Measurements from ENCODE around the gene TAGLN3. TPM values are rescaled to one million over a fixed set of nuclear protein-coding genes. Genes with fewer than 3 reads are reported as not detected.
A peak's percentile ranks its signal among the peaks of the same experiment; 100 is the strongest.

TAGLN3 gene
- total and polyA plus RNA-seq, 2 experiments from 2014 or later: 0.61 TPM; not detected in 1

GRCh38 chr3:111984636-111985298 lies 14.0 kb upstream of the TAGLN3 start:
- Histone ChIP-seq H2AFZ (no peak overlapping the region), H3K36me3 (ENCODE audit: low read depth) (0 out of 2 replicates have a peak, but pooled peaks cover 6% of the 10 kb centered on the region), H3K27ac (no peak overlapping the region), H3K9ac (no peak overlapping the region), H3K9me2 (ENCODE audit: insufficient read depth) (no peaks in the 10 kb centered on the region), H3K27me3 (replicated peaks; ENCODE audit: insufficient read depth) (no peaks in the 10 kb centered on the region), H3K4me2 (ENCODE audit: unreplicated experiment) (no peak overlapping the region), H4K20me1 (ENCODE audit: insufficient read depth) (no peaks in the 10 kb centered on the region), H3F3A (ENCODE audit: insufficient read depth) (peaks cover 11% of the 10 kb centered on the region; the same call in 1 of the 2 replicates), H3K9me3 (ENCODE audit: low read depth) (no peaks in the 10 kb centered on the region), H3K4me1 (ENCODE audit: insufficient read depth) (peaks cover 24% of the 10 kb centered on the region; the same call in 1 of the 2 replicates), H3K4me3 (no peak overlapping the region), H3K79me2 (ENCODE audit: insufficient read depth) (peaks cover 45% of the 10 kb centered on the region)
- in situ Hi-C loops (cut with MboI): no loop called here
- no peak for DNase-seq
- 65 to 83% methylated on average over 2 of the region's 2 CpGs for WGBS, 2 experiments (ENCODE audit: low coverage in 1 of 2, low lambda C conversion rate in 2 of 2, missing lambda C conversion rate in 2 of 2)
- TF ChIP-seq EZH2 (IDR thresholded peaks at IDR 0.05; ENCODE audit: insufficient read depth, poor library complexity, severe bottlenecking) (no peak), EZH2phosphoT487 (IDR thresholded peaks at IDR 0.05; ENCODE audit: insufficient read depth, low read depth) (no peak)

- in situ Hi-C loops (cut with MboI): no loop called here
- Histone ChIP-seq H3K27ac (no peak overlapping the region), H3K9ac (no peak overlapping the region), H3K27me3 (replicated peaks; ENCODE audit: insufficient read depth) (no peaks in the 10 kb centered on the region), H3K4me1 (ENCODE audit: insufficient read depth) (peaks cover 11% of the 10 kb centered on the region; the same call in 1 of the 2 replicates), H3F3A (ENCODE audit: insufficient read depth) (peaks cover 11% of the 10 kb centered on the region; the same call in 1 of the 2 replicates), H3K9me3 (ENCODE audit: low read depth) (no peaks in the 10 kb centered on the region), H3K79me2 (ENCODE audit: insufficient read depth) (peaks cover 28% of the 10 kb centered on the region), H4K20me1 (ENCODE audit: insufficient read depth) (no peaks in the 10 kb centered on the region), H3K4me3 (no peak overlapping the region), H3K9me2 (ENCODE audit: insufficient read depth) (no peaks in the 10 kb centered on the region), H3K4me2 (ENCODE audit: unreplicated experiment) (no peak overlapping the region), H3K36me3 (ENCODE audit: low read depth) (peaks cover 16% of the 10 kb centered on the region; the same call in 1 of the 2 replicates), H2AFZ (no peak overlapping the region)
- DNase-seq: no peak
- TF ChIP-seq EZH2 (IDR thresholded peaks at IDR 0.05; ENCODE audit: insufficient read depth, poor library complexity, severe bottlenecking) (no peak), EZH2phosphoT487 (IDR thresholded peaks at IDR 0.05; ENCODE audit: insufficient read depth, low read depth) (no peak)
- 61 to 69% methylated on average over 3 of the region's 3 CpGs for whole genome bisulfite sequencing, 2 experiments (ENCODE audit: low coverage in 1 of 2, low lambda C conversion rate in 2 of 2, missing lambda C conversion rate in 2 of 2)
These were observed 11.9 kb upstream of the TAGLN3 start for GRCh38 chr3:111986800-111987199.

DNA sequence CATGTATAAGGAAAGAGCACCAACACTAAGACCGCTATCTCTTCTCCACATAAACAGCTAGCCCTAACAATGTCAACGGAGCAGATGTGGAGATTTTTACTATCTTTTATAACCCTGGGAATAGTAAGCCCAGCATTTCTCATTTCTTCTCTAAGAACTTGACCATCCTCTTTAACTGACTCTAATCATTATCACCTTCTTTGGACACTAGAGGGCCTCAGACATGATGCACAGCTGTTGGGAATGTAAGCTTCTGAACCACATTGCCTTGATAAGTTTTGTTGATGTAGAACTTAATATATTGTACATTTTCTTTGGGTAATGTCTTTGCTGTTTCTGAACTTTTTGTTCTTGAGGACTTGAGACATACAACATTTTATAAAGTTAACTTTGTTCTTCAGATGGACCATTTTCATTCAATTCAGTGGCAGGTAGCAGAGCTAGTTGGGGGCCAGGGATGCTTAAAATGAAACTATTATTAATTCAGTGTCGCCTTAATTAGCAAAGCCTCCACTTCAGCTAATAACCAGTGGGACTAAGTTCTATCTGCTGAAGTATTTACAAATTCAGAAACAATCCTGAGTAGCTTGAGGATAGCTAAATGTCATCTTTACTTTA lies 9.6 kb upstream of the TAGLN3 start:
- Histone ChIP-seq H3F3A (ENCODE audit: insufficient read depth) (peaks cover 11% of the 10 kb centered on the region; the same call in 1 of the 2 replicates), H3K4me3 (no peak overlapping the region), H3K9ac (no peak overlapping the region), H3K36me3 (ENCODE audit: low read depth) (peaks cover 26% of the 10 kb centered on the region; the same call in 1 of the 2 replicates), H4K20me1 (ENCODE audit: insufficient read depth) (no peaks in the 10 kb centered on the region), H3K79me2 (ENCODE audit: insufficient read depth) (peaks cover 5% of the 10 kb centered on the region), H3K9me3 (ENCODE audit: low read depth) (no peaks in the 10 kb centered on the region), H3K4me1 (ENCODE audit: insufficient read depth) (peaks cover 7% of the 10 kb centered on the region; the same call in 1 of the 2 replicates), H3K27me3 (replicated peaks; ENCODE audit: insufficient read depth) (no peaks in the 10 kb centered on the region), H2AFZ (no peak overlapping the region), H3K27ac (no peak overlapping the region), H3K4me2 (ENCODE audit: unreplicated experiment) (no peak overlapping the region), H3K9me2 (ENCODE audit: insufficient read depth) (no peaks in the 10 kb centered on the region)
- in situ Hi-C loops (cut with MboI): no loop called here
- DNase-seq: peak; percentile 78
- no peak for TF ChIP-seq EZH2 (IDR thresholded peaks at IDR 0.05; ENCODE audit: insufficient read depth, poor library complexity, severe bottlenecking)
- TF ChIP-seq EZH2phosphoT487 (IDR thresholded peaks at IDR 0.05; ENCODE audit: insufficient read depth, low read depth): no peak
- WGBS, 2 experiments (ENCODE audit: low coverage in 1 of 2, low lambda C conversion rate in 2 of 2, missing lambda C conversion rate in 2 of 2): 50 to 51% methylated on average over 3 of the region's 3 CpGs

DNA sequence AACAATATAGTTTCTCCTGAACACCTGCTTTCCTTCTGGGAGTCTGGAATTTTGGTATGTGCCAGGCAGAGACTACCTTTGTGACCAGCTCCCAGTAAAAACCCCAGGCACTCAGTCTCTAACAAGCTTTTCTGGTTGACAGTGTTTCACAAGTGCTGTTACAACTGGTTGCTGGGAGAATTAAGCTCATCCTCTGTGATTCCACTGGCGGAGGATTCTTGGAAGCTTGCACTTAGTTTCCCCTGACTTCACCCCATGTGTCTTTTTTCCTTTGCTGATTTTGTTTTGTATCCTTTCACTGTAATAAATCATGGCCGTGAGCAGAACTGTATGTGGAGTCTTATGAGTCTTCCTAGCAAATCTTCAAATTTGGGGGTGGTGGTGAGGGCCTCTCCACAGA lies 5.7 kb upstream of the TAGLN3 start:
- TF ChIP-seq EZH2phosphoT487 (IDR thresholded peaks at IDR 0.05; ENCODE audit: insufficient read depth, low read depth): no peak
- TF ChIP-seq EZH2 (IDR thresholded peaks at IDR 0.05; ENCODE audit: insufficient read depth, poor library complexity, severe bottlenecking): no peak
- no peaks in the 10 kb centered on the region for H4K20me1 ChIP-seq (ENCODE audit: insufficient read depth)
- H3K79me2 ChIP-seq (ENCODE audit: insufficient read depth): peaks cover 3% of the 10 kb centered on the region; the same call in 1 of the 2 replicates
- no peak overlapping the region for H3K4me2 ChIP-seq (ENCODE audit: unreplicated experiment)
- no peak overlapping the region for H2AFZ ChIP-seq
- no peaks in the 10 kb centered on the region for H3K4me1 ChIP-seq (ENCODE audit: insufficient read depth)
- H3K36me3 ChIP-seq (ENCODE audit: low read depth): peaks cover 20% of the 10 kb centered on the region; the same call in 1 of the 2 replicates
- in situ Hi-C loops (cut with MboI): no loop called here
- no peaks in the 10 kb centered on the region for H3K27me3 ChIP-seq (replicated peaks; ENCODE audit: insufficient read depth)
- DNase-seq: no peak
- WGBS, 2 experiments (ENCODE audit: low coverage in 1 of 2, low lambda C conversion rate in 2 of 2, missing lambda C conversion rate in 2 of 2): 48 to 55% methylated on average over 2 of the region's 2 CpGs
- no peaks in the 10 kb centered on the region for H3K9me3 ChIP-seq (ENCODE audit: low read depth)
- no peak overlapping the region for H3K4me3 ChIP-seq
- no peaks in the 10 kb centered on the region for H3K9me2 ChIP-seq (ENCODE audit: insufficient read depth)
- no peaks in the 10 kb centered on the region for H3F3A ChIP-seq (ENCODE audit: insufficient read depth)
- no peak overlapping the region for H3K27ac ChIP-seq
- no peak overlapping the region for H3K9ac ChIP-seq
